Hepatocyte (in vitro differentiated cells): ENCODE data around the gene ORAI2. TPM values are rescaled to one million over a fixed set of nuclear protein-coding genes. Genes with fewer than 3 reads are reported as not detected.
"Not testable (repeated sequence)": the region's sequence is repeated elsewhere in the genome, so short reads cannot be mapped to it uniquely, and the experiment has no call there.

Experiments used
- DNase-seq: peaks from one replicate; pipeline ENCODE4 v3.0.0-alpha.2; 2016; ENCODE audit warnings: low spot score
- H2AFZ ChIP-seq: fragments of 200-600 bp; sonication (generic); 2 replicates; pipeline ENCODE4 v1.6.0; 2016; ENCODE audit warnings: antibody characterized with exemption, mild to moderate bottlenecking
- H3K27ac ChIP-seq: fragments of 200-600 bp; sonication (generic); 2 replicates; pipeline ENCODE4 v1.5.1; 2016; ENCODE audit warnings: mild to moderate bottlenecking
- H3K27me3 ChIP-seq: fragments of 200-600 bp; sonication (generic); 2 replicates; pipeline ENCODE4 v1.6.1; 2016
- H3K36me3 ChIP-seq: fragments of 200-600 bp; sonication (generic); replicated peaks from 2 replicates; pipeline ENCODE4 v1.5.1; 2016; ENCODE audit warnings: low read depth; ENCODE audit not compliant: insufficient read depth
- H3K4me1 ChIP-seq: fragments of 200-600 bp; sonication (generic); 2 replicates; pipeline ENCODE4 v1.5.1; 2016; ENCODE audit warnings: mild to moderate bottlenecking, moderate library complexity; ENCODE audit not compliant: insufficient read depth
- H3K4me2 ChIP-seq: fragments of 200-600 bp; sonication (generic); 2 replicates; pipeline ENCODE4 v1.6.0; 2016
- H3K4me3 ChIP-seq: fragments of 200-600 bp; sonication (generic); 2 replicates; pipeline ENCODE4 v1.5.1; 2016; ENCODE audit warnings: mild to moderate bottlenecking
- H3K79me2 ChIP-seq: fragments of 200-600 bp; sonication (generic); 2 replicates; pipeline ENCODE4 v1.6.0; 2017; ENCODE audit warnings: mild to moderate bottlenecking
- H3K9me2 ChIP-seq: fragments of 200-600 bp; sonication (generic); replicated peaks from 2 replicates; pipeline ENCODE4 v1.6.0; 2017; ENCODE audit warnings: mild to moderate bottlenecking; ENCODE audit not compliant: insufficient read depth
- H3K9me3 ChIP-seq: fragments of 200-600 bp; sonication (generic); 2 replicates; pipeline ENCODE4 v1.5.1; 2016; ENCODE audit warnings: low read depth, mild to moderate bottlenecking
- H4K20me1 ChIP-seq: fragments of 200-600 bp; sonication (generic); 2 replicates; pipeline ENCODE4 v1.6.0; 2016; ENCODE audit warnings: mild to moderate bottlenecking; ENCODE audit not compliant: insufficient read depth, poor library complexity, severe bottlenecking
- EZH2 ChIP-seq: fragments of 200-600 bp; sonication (generic); IDR thresholded peaks from 2 replicates; pipeline ENCODE4 v1.6.1; 2016; ENCODE audit warnings: antibody characterized with exemption, mild to moderate bottlenecking, borderline replicate concordance
- EZH2phosphoT487 ChIP-seq: fragments of 200-600 bp; sonication (generic); IDR thresholded peaks from one replicate; pipeline ENCODE4 v1.6.1; 2018; ENCODE audit warnings: antibody characterized with exemption, mild to moderate bottlenecking, low read depth, moderate library complexity; ENCODE audit not compliant: unreplicated experiment, severe bottlenecking
- WGBS: methylation state at CpG from one replicate; pipeline ENCODE4 v1.1.6; 2016; ENCODE audit warnings: low lambda C conversion rate; ENCODE audit errors: missing lambda C conversion rate; 5-methylcytosine and 5-hydroxymethylcytosine counted together
- polyA plus RNA-seq: library from polyadenylated mRNA; unstranded; fragments of >200 nt; fragmentation: Nextera tagmentation; extraction: Ambion mirVana; gene quantifications from 2 replicates; pipeline ENCODE4 v1.2.1, GENCODE V29; 2016
- total RNA-seq: library from RNA; depleted of rRNA; stranded (reverse); fragments of >200 nt; gene quantifications from 2 replicates; pipeline ENCODE4 v1.2.3, GENCODE V29; 2014
- TF ChIP-seq, protein P1 (sequence below): fragments of 200-600 bp; sonication (generic); IDR thresholded peaks from 2 replicates; pipeline ENCODE4 v1.5.1; 2016; ENCODE audit warnings: antibody characterized with exemption, mild to moderate bottlenecking; ENCODE audit not compliant: poor library complexity

ORAI2 gene
- total and polyA plus RNA-seq, 2 experiments from 2014 or later = 33.6 to 41.9 TPM

DNA sequence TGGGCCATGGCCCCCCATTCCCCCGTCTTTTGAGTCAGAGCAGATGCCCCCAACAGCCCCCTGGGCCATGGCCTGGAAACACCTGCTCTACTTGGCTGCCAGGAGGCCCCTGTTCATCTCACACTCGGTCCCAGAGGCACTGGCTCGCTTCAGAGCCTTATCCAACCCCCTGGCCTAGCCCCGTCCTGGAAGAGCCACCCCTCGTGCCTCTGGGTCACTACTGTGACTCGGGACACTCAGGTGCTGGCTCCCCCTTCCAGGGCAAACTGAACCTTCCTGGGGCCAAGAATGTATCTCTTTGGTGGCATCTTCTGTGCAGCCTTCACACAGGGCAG is 38.4 kb downstream of the ORAI2 start:
- H3K27me3 ChIP-seq = no peaks in the 10 kb centered on the region
- no peak overlapping the region for H2AFZ ChIP-seq
- H3K4me1 ChIP-seq = no peaks in the 10 kb centered on the region
- no peaks in the 10 kb centered on the region for H4K20me1 ChIP-seq
- TF ChIP-seq EZH2phosphoT487 (no peak), EZH2 (no peak)
- TF ChIP-seq, protein P1, sequence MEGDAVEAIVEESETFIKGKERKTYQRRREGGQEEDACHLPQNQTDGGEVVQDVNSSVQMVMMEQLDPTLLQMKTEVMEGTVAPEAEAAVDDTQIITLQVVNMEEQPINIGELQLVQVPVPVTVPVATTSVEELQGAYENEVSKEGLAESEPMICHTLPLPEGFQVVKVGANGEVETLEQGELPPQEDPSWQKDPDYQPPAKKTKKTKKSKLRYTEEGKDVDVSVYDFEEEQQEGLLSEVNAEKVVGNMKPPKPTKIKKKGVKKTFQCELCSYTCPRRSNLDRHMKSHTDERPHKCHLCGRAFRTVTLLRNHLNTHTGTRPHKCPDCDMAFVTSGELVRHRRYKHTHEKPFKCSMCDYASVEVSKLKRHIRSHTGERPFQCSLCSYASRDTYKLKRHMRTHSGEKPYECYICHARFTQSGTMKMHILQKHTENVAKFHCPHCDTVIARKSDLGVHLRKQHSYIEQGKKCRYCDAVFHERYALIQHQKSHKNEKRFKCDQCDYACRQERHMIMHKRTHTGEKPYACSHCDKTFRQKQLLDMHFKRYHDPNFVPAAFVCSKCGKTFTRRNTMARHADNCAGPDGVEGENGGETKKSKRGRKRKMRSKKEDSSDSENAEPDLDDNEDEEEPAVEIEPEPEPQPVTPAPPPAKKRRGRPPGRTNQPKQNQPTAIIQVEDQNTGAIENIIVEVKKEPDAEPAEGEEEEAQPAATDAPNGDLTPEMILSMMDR = no peak
- no peaks in the 10 kb centered on the region for H3K79me2 ChIP-seq
- no peak overlapping the region for H3K4me3 ChIP-seq
- no peak for DNase-seq
- no peak overlapping the region for H3K27ac ChIP-seq
- no peaks in the 10 kb centered on the region for H3K36me3 ChIP-seq
- no peaks in the 10 kb centered on the region for H3K9me2 ChIP-seq
- no peak overlapping the region for H3K4me2 ChIP-seq
- no peaks in the 10 kb centered on the region for H3K9me3 ChIP-seq
- 94% methylated on average over 4 of the region's 6 CpGs for WGBS

DNA sequence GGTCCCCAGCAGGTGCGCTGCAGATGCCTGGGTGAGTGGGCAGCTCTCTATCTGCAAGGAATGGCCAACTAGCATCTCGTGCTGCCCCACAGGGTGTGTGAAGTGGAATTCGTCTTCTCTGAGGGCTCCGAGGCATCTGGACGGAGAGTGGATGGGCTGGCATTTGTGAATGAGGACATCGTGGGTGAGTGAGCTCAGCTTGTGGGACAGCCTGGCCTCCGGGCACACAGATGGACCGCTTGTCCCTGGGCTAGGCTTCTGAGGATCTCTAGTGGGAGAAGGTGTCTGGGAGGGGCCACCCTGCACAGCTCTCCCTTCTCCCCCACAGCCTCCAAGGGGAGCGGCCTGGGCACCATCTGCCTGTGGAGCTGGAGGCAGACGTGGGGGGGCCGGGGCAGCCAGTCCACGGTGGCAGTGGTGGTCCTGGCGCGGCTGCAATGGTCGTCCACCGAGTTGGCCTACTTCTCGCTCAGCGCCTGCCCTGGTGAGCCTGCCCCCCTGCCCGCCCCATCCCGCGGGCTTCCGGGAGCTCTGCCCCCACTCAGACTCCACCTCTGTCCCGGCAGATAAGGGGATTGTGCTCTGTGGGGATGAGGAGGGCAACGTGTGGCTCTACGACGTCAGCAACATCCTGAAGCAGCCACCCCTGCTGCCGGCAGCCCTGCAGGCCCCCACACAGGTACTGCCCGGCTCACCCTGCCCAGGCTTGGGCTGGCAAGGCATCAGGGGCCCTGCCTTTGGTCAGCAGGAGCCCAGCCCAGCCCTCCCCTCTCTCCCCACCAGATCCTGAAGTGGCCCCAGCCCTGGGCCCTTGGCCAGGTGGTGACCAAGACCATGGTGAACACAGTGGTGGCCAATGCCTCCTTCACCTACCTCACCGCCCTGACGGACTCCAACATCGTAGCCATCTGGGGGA is 39.0 kb downstream of the ORAI2 start:
- Histone ChIP-seq H3K4me2 (no peak overlapping the region), H4K20me1 (no peaks in the 10 kb centered on the region), H3K9me3 (no peaks in the 10 kb centered on the region), H3K27me3 (no peaks in the 10 kb centered on the region), H3K27ac (no peak overlapping the region), H3K36me3 (no peaks in the 10 kb centered on the region), H2AFZ (no peak overlapping the region), H3K4me1 (no peaks in the 10 kb centered on the region), H3K9me2 (no peaks in the 10 kb centered on the region), H3K79me2 (no peaks in the 10 kb centered on the region), H3K4me3 (no peak overlapping the region)
- WGBS = 89% methylated on average over 26 of the region's 31 CpGs
- DNase-seq = no peak
- TF ChIP-seq, protein P1 = no peak
- no peak for TF ChIP-seq EZH2phosphoT487
- TF ChIP-seq EZH2 = no peak

DNA sequence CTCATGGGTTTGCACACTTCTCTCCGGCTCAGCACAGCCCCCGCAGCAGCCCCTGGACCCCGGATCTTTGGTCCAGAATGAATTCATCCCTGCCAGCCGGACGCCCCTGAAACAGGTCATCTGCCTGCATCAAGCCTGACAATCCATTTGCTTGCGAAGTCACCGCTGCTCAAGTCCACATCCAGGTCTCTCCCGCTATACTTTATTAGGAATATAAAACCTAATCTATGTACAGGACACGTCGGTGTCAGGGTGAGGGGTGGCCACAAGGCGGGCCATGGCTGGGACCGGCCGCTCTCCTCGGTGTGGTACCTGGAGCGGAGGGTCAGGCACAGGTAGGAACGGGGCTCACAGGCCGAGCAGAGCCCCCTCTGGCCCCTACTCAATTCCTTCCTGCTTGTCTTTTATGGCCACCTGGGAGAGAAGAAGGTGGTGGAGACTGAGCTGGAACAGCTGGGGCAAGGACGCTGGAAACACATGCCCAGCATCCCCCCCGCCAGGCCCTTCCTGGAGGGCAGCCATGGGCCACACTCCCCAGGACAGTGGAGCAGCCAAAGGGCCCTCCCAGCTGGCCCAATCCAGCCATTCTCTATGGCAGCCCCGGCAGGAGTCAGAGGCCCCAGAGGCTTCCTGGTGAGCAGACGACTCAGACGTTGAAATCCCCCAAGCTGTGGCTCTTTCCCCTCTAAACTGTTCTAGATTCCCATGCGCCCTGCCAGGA is 40.1 kb downstream of the ORAI2 start:
- H3K4me3 ChIP-seq = no peak overlapping the region
- H3K9me3 ChIP-seq = no peaks in the 10 kb centered on the region
- no peaks in the 10 kb centered on the region for H3K4me1 ChIP-seq
- whole genome bisulfite sequencing = 94% methylated on average over 23 of the region's 23 CpGs
- H3K4me2 ChIP-seq = no peak overlapping the region
- H3K36me3 ChIP-seq = no peaks in the 10 kb centered on the region
- H3K9me2 ChIP-seq = no peaks in the 10 kb centered on the region
- no peaks in the 10 kb centered on the region for H3K27me3 ChIP-seq
- TF ChIP-seq EZH2 (no peak), EZH2phosphoT487 (no peak)
- TF ChIP-seq, protein P1 = no peak
- no peak overlapping the region for H3K27ac ChIP-seq
- H4K20me1 ChIP-seq = no peaks in the 10 kb centered on the region
- H2AFZ ChIP-seq = no peak overlapping the region
- peak; percentile 6 for DNase-seq
- H3K79me2 ChIP-seq = no peaks in the 10 kb centered on the region

DNA sequence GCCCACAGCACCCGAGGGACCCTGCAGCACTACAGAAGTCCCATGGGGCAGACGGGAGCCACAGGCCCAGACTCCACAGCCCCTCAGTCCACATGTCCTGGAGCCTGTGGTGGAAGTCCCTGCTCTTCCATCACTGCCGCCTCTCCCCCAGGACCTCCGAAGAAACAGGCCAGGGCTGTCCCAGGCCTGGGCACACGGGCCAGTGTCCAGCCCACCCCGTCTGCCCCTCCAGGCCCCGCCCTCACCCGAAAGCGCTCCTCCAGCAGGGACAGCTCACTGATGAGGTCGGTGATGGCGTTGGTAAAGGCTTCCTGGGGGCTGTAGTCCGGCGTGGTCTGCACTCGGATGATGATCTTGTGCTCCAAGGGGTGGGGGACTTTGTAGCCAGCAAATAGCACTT is 40.7 kb downstream of the ORAI2 start:
- H3K79me2 ChIP-seq, H3K27me3 ChIP-seq, H3K36me3 ChIP-seq, H4K20me1 ChIP-seq, H3K9me3 ChIP-seq, H3K27ac ChIP-seq, H3K4me3 ChIP-seq, H2AFZ ChIP-seq, H3K4me1 ChIP-seq, H3K9me2 ChIP-seq, DNase-seq, H3K4me2 ChIP-seq: not testable (repeated sequence)
- 100% methylated on average over 6 of the region's 14 CpGs for WGBS

DNA sequence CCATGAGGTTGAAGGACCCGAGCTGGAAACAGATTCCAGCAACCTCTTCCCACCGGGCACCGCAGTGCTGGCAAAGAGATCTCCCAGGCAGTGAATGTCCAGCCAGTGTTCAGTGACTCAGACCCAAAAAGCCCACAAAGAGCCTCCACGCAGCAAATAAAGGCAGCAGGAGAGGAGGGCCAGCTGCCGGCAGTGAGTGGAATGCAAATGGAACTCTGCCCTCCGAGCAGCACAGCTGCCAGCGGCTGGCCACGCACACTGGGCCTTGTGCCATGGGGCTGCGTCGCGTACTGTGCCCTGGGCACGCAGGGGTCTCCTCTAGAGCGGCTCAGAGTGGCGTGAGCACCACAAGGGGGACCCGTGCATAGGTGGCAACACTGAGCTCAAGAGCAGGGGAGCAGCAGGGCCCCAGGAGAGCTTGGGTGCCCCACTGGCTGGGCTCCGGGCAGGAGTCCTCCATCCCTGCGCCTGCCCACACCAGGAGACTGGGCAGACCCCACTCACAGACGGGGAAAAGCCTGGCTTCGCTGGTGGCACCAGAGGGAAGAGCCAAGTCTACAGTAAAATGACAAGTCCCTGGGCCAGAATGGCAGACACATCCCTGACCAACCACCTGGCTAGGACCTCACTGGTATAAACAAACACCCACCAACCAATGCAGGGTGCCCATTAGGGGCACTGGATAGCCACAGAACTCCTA is 41.5 kb downstream of the ORAI2 start:
- not testable (repeated sequence) for H3K27ac ChIP-seq, H3K36me3 ChIP-seq, H3K27me3 ChIP-seq, H3K79me2 ChIP-seq, DNase-seq, H4K20me1 ChIP-seq, H3K9me3 ChIP-seq, H3K4me2 ChIP-seq, H2AFZ ChIP-seq, H3K4me1 ChIP-seq, H3K9me2 ChIP-seq, H3K4me3 ChIP-seq
- WGBS = 90% methylated on average over 9 of the region's 19 CpGs
